ENCODE results near the gene ADAMTS2.

The ADAMTS2 gene

DNA sequence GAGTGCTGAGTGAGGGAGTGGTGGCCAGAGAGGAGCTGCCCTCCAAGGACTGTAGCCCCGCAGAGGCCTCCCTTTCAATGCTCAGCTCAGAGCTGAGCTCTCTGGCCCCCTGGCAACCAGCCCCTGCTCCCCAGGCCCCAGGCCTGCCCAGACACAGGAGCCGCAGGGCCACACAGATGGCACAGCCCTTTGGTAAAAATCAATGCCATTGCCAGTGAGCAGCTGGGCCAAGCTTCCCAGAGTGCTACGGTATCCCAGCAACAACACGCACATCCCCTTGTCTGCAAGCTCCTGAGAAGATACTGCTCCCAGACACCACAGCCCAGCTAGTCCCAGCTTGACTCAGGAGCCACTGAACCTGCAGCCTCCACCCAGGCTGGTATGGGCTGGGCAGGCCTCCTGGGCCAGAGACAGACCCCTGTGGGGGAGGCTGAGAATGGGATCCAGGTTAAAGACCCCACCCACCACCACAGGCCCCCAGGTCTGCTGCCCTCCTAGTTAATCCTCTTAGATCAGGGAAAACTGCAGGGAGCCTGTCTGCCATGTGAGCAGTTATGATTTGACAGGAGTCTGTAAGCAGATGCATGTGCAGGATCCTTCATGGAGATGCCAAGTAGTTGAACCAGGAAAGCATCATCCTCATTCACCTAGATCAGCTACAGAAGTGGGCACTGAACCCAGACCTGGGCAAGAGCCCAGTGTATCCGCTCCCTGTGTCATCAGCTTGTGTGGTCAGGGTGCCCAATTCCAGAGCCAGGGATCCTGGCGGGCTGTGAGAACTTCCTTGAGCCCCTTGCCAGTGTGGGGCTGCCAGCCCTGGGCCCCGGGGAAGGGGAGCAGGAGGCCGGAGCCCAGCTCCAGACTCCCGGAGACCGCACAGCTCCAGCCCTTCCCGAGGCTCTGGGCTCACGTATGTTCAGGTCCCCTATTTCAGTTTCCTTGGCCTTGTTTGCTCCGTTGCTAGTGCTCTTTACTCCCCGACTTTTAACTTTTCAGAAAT lies 26.7 kb upstream of the ADAMTS2 start:
- no peak for DNase-seq

DNA sequence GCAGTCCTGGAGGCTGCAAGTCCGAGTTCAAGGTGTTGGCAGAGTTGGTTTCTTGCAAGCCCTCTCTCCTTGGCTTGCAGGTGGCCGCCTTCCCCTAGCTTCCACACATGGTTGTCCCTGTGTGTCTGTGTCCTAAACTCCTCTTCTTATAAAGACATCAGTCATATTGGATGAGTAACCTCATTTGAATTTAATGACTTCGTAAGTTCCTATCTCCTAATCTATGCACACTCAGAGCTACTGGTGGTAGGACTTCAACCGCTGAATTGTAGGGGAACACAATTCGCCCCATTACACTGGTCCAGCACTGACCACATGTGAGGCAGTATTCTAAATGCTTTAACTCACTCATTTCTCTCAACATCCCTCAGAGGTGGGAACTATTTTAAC lies 25.9 kb upstream of the ADAMTS2 start:
- no peak for DNase-seq

DNA sequence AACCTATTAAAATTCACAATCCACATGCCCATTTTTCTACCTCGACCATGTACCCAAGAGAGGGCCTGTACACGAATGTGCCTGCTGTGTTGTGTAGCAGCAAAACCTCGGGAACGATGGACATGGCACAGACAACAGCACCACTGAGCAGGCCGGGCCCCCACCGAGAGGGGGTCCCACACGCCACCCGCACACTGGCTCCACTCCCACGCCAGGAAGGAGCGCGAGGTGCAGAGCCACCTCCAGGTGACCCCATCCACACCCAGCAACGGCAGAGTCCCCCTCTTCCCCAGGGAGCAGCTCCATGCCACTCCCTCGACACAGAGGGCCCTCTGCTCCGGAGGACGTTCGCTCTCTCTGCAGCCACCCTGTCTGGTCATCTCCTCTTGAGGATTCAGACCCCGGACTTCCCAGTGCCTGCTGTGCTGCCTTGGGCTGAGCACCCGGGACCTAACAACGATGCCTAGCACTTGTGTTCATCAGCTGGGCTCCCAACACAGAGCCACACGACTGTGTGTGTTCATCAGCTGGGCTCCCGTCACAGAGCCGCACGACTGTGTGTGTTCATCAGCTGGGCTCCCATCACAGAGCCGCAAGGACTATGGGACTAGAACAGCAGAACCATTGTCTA lies 25.3 kb upstream of the ADAMTS2 start:
- no peak for DNase-seq

DNA sequence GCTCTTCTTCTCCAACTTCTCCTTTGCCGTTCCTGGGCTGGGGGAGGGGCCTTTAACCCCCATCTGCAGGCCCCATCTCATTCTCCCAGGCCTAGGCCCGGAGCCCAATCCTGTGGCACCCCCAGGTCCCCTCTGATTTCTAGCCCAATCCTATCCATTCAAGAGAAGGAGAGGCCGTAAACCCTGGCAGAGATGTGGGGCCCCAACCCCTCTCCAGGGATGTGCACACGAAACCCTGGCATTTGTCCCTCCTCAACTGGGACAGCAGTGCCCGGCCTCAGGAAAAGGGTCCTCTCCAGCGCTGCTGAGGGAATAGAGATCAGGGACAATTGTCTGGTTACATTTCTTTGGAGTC lies 24.2 kb upstream of the ADAMTS2 start:
- DNase-seq, result no peak

DNA sequence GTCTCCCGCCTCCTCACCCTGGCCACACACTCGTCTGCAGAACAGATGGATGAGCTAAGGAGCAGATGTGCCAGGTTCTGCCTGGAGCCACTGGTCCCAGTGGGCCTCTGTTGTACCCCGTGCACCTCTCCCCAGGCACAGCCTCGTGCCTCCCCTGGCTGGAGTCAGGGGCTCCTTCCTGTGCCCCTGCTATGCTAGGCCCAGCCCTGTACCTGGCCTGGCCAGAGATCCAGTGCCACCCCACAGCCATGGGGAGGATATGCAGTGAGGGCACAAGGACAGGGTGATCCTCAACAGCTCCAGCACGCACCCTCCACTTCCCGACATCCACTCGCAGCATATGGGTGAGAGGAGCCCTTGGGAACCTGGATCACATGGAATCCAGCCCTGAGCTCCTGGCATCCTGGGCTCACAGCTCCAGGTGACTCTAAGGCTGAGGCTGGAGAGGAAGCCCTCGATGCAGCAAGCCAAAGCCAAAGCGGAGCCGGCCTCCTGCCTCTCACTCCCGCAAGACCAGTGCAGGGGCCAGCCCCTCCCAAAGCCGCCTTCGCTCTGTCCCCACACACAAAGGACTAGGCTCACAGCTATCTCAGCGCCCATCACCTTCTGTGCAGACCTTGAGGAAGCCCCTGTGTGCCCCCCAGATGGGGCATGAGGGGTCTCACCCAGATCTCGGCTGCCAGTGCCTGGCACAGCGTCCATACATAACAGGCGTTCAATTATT lies 23.7 kb upstream of the ADAMTS2 start:
- DNase-seq, result no peak

DNA sequence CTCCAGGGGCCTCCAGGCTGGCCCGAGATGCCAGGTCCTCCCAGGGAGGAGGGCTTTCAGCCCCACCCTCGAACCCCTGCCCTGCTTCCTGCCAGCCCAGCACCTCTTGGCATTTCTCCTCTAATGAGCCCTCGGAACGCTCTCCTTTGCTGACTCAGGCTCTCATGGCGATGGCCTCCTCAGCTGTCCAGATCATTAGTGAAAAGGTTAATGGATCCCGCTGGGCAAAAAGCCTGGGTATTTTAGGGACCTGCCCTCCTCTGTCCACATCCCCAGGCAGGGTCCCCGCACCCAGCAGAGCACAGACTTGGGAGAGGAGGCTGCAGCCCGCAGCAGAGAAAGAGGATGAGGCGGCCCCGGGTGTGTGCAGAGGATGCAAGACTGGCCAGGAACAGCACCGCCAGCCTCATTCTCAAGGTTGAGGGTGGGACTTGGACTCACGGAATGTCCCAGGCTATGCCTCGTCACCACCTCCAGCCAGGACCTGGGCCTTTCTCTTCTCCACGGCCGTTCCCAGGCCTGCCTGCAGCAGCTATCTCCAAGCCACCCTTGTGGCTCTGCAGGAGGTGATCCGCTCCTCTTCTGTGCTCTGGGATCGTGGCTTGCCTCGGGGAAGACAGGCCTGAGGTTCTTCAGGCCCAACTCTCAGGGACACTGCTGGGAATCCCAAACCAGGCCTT lies 23.0 kb upstream of the ADAMTS2 start:
- DNase-seq, result no peak

DNA sequence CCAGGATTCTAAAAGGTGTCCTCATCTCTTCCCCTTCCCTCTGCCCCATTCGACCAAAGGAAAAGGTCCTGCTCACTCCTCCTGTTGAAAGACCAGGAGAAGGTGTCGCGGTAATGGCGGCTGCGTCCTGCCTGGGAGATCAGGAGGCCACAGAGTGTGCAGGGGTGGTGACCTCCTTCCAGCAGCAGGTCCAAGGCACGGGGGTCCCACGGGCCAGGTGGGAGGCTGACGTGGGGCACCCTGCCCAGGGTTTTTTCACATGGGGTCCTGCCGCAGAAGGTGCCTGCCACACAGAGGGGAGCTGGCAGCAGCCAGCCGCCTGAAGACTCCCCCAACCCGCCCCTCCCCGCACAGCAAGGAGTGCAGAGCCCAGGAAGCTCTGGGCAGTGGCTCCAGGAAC lies 22.2 kb upstream of the ADAMTS2 start:
- no peak for DNase-seq

DNA sequence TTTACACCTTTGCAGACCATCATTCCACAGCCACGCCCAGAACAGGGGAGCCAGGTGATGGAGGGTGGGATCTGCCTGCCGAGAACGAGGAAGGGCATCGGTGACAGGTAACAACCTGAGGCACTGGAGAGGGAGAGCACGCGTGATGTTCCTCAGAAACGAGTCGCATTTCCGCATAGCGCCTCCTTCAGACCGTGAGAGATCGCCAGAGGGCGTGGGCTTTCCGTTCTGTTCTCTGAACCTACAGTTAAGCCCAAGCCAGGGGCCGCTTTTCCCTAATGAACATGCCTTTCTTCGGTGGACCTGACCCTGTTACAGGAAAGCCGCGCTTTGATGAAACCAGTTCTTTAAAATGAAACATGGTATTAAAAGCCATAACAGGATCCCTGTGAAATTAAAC lies 17.1 kb upstream of the ADAMTS2 start:
- no peak for DNase-seq

DNA sequence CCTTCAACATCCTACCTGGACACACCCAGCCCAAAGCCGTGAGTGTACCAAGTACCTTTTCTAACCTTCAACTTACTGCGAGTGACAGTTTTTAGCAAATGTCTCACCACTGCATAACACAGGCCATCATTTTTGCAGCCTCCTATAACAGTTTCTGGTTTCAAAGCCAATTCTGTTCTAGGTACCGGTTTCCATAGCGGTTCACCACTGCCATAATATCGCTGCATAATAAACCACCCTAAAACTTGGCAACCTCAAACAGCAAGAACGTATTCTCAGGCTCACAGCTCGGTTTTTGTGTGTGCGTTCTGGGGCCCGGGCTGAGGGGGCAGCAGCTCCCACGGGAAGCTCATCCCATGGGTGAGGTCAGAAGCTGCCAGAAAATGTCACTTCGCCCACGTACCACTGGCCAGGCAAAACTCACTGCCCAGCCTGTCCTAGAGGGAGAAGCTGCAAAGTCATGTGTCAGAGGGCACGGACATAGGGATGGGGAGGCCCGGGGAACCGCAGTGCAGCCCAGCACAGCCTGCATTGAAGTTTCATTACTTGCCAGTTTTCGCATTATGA lies 15.9 kb upstream of the ADAMTS2 start:
- no peak for DNase-seq

DNA sequence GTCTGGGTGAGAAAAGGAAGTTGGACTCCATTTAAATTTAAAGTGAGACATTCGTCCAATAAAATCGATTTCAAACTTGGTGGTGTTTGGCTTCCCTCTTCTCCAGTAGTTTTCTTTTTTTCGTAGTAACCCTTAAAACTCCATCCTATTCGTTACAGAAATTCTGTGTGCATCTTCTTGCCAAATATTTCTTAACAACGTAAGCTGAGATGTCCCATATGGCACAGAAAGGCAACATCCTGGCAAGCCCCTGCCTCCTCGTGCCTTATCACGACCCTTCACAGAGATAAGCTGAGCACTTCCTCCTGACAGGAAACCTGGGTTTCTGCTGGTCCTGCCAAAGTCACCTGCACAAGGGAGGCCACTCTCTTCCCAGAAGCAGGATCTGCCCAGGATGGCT lies 11.8 kb upstream of the ADAMTS2 start:
- no peak for DNase-seq

DNA sequence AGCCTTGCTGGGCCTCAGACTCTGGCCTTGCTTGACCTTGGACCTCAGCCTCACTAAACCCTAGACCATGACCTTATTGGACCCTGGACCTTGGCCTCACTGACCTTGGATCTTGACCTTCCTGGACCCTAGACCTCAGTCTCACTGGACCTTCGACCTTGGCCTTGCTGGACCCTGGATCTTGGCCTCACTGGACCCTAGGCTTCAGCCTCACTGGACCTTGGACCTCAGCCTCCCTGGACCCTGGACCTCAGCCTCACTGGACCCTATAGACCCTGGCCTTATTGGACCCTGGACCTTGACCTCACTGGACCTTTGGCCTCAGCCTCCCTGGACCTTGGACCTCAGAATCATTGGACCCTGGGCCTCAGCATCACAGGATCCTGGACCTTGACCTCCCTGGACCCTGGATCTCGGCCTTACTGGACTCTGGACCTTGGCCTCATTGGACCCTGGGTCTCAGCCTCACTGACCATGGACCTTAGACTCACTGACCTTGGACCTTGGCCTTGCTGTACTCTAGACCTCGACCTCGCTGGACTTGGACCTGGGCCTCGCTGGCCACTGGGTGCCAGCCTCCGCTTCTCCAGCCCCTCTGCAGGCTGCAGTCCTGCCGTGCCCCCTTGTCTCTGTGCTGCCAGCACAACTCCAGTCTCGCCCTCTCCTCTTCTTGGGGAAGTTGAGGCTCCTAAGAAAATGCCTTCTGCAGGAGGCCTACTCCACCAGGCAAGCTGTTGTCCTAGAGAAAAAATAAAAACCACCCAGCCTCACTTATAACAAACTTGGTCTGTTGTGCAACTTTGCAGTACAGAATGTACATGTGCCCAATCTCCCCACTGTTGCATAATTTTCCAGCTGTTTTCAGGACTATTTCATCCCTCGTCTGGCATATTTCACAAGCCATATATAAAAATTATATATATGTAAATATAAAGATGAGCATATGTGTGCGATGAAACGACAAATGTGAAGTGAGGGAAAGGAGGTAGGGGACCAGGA lies 11.0 kb upstream of the ADAMTS2 start:
- DNase-seq, result no peak

DNA sequence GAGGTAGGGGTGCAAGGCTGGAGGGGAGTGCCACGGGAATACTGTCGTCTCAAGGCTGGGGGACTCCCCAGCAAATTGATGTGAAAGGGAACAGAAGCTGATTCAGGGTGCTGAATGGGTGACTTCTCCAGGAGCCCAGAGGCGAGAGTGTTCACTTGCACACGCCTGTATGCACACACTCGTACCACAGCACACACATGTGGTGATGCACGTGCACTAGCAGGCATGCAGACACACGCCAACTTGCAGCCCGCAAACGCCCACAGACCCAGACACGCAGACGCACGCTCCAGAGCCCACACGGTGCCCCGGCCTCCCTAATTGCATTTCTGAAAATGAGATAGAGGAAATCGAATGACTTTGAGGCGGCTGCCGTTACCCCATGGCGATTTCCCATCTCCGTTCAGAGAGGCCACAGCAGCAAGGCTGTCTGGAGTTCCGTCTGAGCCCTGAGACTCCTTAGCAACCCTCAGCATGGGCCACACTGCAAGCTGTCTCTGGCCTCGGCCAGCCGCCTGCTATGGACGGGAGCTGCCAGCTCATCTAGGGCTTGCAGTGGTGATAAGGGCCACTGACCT lies 9.1 kb upstream of the ADAMTS2 start:
- DNase-seq, result no peak

DNA sequence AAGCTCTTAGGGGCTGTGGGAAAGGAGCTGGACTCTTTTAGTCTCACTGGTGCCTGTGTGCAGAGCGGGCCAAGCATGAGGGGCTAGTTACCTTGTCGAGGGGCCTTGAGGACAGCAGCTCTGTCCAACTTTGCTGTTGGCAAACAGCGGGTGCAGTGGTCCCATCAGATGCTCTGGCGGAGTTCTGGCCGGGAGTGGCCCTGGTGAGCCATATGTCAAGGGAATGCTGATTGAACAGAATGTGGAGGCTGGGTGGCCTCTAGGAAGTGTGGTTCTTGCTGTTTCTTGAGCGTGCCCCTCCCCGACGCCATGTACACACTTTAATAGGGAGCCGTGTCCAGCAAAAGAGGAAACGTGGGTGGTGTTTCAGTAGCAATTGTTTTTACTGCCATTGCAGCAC lies 3.6 kb upstream of the ADAMTS2 start:
- no peak for DNase-seq

DNA sequence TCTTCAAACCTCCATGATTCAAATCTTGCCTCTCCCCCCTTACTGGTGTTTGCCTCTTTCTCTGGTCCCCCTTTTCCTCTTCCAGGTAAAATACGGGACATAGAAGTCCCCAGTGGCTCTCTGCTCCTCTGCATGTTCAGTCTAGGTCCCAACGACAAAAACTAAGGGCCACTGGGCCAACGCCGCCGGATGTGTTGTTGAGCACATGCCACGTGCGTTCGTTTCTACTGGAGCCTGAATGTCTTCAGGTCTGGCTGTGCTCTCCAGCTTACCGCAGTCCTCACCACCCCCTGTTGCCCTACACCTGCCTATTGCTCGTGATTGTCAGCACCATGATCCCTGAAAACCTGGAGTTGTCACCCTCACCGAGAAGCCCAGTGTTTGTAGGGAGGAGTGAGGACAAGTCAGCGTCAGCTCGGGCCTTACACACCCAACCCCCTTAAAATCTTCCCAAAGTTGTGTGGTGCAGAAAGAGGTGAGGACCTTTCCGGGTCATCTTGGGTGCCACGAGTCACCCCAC lies 2.8 kb upstream of the ADAMTS2 start:
- no peak for DNase-seq

DNA sequence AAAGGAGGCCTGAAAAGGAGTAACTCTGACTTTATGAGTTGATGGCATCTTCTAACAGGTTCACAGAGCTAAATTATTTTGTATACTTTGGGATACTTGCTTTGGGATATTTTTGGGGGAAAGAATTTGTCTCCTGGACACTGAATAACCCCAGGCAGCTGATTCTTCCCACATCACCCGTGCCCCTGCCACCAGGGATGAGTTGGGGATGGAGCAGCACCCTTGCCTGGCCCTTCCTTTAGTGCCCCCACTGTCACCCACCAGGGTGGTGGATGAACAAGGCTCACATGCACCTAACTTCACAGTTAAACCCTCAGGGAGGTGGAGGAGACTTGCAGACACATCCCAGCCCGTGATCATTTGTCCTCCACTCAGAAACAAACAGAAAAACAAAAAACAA lies 2.3 kb upstream of the ADAMTS2 start:
- DNase-seq, result no peak

DNA sequence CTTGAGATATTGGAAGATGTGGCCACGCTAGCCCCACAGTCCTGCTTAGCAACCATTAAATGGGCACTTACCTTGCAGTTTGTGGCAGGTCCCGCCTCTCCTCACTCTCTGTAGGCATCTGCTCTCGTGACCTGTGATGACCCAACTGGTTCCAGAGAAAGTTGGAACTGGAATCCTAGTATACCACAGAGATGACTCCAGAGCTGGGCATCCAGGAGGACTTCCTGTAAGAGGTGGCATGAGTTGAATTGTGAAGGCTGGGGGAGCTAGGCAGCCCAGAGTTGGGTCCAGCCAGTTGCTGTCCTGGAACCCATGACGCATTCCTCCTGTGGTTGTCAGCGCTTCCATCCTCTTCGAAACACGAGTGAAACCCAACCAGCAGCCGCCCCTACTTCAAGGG lies 1.6 kb upstream of the ADAMTS2 start:
- DNase-seq, result no peak

DNA sequence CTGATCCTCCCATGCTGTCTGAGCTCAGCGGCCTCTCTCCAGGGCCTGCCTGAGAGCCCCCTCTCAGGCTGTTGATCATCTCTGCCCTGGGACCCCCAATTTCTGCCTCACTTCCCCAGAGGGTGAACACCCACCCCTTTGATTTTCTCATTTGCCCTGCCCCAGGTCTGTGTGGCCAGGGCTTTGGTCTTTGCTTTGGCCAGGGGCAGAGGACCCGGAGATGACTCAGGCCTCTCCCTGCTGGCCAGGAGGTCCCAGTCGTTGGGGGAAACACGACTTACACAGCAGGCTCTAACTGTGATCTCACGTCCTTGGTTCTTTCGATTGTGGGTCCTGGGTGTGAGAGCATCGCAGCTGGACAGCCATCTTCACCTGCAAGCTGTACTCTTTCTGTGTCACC lies 1.1 kb upstream of the ADAMTS2 start:
- no peak for DNase-seq

DNA sequence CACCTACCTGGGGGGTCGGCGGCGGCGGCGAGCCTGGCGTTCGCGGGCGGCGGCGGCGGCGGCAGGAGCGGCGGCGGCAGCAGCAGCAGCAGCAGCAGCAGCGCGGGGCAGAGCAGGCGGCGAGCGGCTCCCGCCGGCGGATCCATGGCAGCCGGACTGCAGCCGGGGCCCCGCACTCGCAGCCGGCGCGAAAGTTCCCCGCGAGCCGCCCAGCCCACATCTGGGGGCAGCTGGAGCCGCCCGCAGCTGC lies 153 bp downstream of the ADAMTS2 start:
- DNase-seq, result no peak

DNA sequence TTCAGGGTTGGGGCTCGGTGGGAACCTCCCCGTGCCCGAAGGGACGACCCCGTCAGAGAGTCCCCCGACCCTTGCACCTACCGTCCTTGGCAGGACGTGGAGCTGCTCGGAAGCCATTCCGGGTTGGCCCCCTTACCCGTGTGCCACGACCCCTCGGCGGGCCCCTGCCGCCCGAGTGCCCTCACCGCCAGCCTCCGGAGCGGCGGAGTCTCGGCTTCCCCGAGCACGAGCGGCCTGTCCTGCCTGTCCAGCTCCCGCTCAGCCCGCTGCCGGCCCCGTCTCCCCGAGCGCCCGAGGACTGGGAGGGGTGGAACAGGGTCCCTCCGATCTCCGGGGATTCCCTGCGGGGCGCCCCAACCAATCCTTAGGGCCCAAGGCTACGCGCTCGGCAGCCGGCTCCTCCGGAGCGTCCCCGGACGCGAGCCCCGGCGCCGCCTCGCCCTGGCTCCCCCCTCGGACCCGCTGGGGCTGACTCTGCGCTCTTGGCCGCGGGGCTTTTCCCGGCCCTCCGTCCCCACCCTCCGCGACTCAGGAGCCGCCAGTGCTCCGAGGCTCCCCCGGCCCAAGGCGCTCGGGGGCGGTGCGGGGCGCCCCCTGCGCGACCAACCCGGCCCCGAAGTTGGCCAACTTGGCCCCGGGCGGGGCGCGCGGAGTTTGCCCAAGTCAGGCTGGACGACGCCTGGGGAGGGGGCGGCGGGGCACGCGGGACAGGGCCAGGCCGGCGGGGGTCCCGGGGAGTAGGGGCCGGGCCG lies 654 bp downstream of the ADAMTS2 start:
- no peak for DNase-seq

DNA sequence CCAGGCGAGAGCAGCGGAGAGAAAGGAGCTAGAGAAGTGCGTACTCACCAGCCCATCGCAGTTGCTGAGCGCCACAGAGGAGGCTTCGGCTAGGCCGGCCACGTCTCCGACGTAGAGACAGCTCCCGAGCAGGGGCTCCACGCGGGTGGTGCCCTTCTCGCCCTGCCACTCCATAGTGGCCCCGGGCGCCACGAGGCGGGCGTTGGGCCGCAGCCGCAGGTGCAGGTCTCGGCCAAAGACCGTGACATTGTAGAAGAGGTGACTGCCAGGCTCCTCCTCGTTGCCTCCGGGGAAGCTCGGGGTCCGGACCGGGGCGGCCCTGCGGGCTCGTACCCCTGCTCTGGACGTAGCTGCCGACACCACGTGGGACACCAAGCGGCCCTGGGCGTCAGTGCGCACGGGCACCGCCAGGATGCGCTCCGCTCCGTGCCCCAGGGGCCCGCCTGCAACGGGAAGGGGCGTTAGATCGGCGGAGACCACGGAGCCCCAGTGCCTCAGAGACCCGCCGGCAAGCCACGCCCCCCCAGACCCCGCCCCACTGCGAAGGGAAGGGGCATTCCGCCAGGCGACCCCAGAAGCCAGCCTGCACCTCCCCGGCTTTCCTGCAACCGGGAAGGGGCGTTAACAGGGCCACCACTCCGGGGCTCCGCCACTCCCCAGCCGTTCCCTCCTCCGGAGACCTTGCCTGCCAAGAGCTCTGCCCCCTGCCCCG lies 1.4 kb downstream of the ADAMTS2 start:
- no peak for DNase-seq

All from hippocampal formation (tissue), 2 donors.